Choroid plexus epithelial cell (primary cell): ENCODE results near the gene SGSM2.

Experiments used
- DNase-seq: peaks from one replicate; pipeline ENCODE4 v3.0.0-alpha.2; 2010; ENCODE audit warnings: low read depth
- H3K4me3 ChIP-seq: 2 replicates; pipeline ENCODE4 v1.5.1; 2011; ENCODE audit warnings: low read depth, mild to moderate bottlenecking, control low read depth, low read length, moderate library complexity
- CTCF ChIP-seq: conservative IDR thresholded peaks from 2 replicates; pipeline ENCODE4 v1.5.1; 2011; ENCODE audit warnings: low read depth, mild to moderate bottlenecking, control low read depth, inconsistent platforms, low read length, moderate library complexity

Gene SGSM2

GRCh38 chr17:2336852-2337543 is at the start of gene SGSM2:
TSS of gene SGSM2 (plus strand) at chr17:2337501. CDS start at chr17:2337689, 188 bp downstream.
- DNase-seq, result peak; percentile 60
- H3K4me3 ChIP-seq, result peak within 1 kb of the TSS; percentile 71
- TF ChIP-seq CTCF, result no peak

- DNase-seq, result peak; percentile 33
- no peak overlapping the region for H3K4me3 ChIP-seq
- no peak for TF ChIP-seq CTCF
These were observed 47.3 kb upstream of the SGSM2 start for GRCh38 chr17:2289878-2290478.

- no peak overlapping the region for H3K4me3 ChIP-seq
- DNase-seq, result peak; percentile 32
- TF ChIP-seq CTCF, result no peak
These were observed 45.2 kb upstream of the SGSM2 start for GRCh38 chr17:2292100-2292499.

- DNase-seq, result peak; percentile 23
- H3K4me3 ChIP-seq, result no peak overlapping the region
- no peak for TF ChIP-seq CTCF
These were observed 41.7 kb upstream of the SGSM2 start for GRCh38 chr17:2295575-2295974.

GRCh38 chr17:2297023-2297422 is 40.3 kb upstream of the SGSM2 start:
- DNase-seq, result no peak
- TF ChIP-seq CTCF, result no peak
- no peak overlapping the region for H3K4me3 ChIP-seq

GRCh38 chr17:2299136-2299535 is 38.2 kb upstream of the SGSM2 start:
- H3K4me3 ChIP-seq, result no peak overlapping the region
- no peak for TF ChIP-seq CTCF
- no peak for DNase-seq

GRCh38 chr17:2299756-2300155 is 37.5 kb upstream of the SGSM2 start:
- no peak for DNase-seq
- TF ChIP-seq CTCF, result no peak
- H3K4me3 ChIP-seq, result no peak overlapping the region
